Lung (tissue), 12 donors: Measurements from ENCODE around the gene SEMA4D. TPM values are rescaled to one million over a fixed set of nuclear protein-coding genes. Genes with fewer than 3 reads are reported as not detected.

Experiments used
- ATAC-seq: fragments of 200-7000 bp; cut with Tn5 transposase; one replicate; pipeline ENCODE4 v1.9.1; 2020; ENCODE audit warnings: moderate number of reproducible peaks; ENCODE audit not compliant: insufficient read depth, low FRiP score
- DNase-seq, 3 donors: peaks; one replicate each; pipeline ENCODE4 v3.0.0-alpha.2; 2013 to 2017
- H3K27ac ChIP-seq, 2 donors: one replicate each; pipeline ENCODE4 v1.5.1; 2013; ENCODE audit warnings: mild to moderate bottlenecking in 2 of 2, moderate library complexity in 2 of 2, control low read depth in 1 of 2, inconsistent platforms in 1 of 2, low read depth in 1 of 2, low read length in 1 of 2
- H3K27me3 ChIP-seq, 3 donors: one replicate each; pipeline ENCODE4 v1.5.1; 2013; ENCODE audit warnings: low read length in 2 of 3; ENCODE audit not compliant: control insufficient read depth in 3 of 3, insufficient read depth in 3 of 3
- H3K36me3 ChIP-seq, 4 donors: one replicate each; pipeline ENCODE4 v1.5.1; 2013; ENCODE audit warnings: low read length in 4 of 4, mild to moderate bottlenecking in 1 of 4, moderate library complexity in 1 of 4; ENCODE audit not compliant: control insufficient read depth in 4 of 4, insufficient read depth in 4 of 4
- H3K4me1 ChIP-seq, 5 donors: one replicate each; pipeline ENCODE4 v1.5.1; 2013; ENCODE audit warnings: low read length in 5 of 5, mild to moderate bottlenecking in 2 of 5, moderate library complexity in 1 of 5; ENCODE audit not compliant: control insufficient read depth in 5 of 5, insufficient read depth in 5 of 5
- H3K4me3 ChIP-seq: one replicate; pipeline ENCODE4 v1.5.1; 2013; ENCODE audit warnings: mild to moderate bottlenecking, control low read depth, moderate library complexity
- H3K9ac ChIP-seq, 2 donors: one replicate each; pipeline ENCODE4 v1.5.1; 2013; ENCODE audit warnings: low read length in 2 of 2, control low read depth in 1 of 2; ENCODE audit not compliant: insufficient read depth in 1 of 2
- H3K9me3 ChIP-seq, 4 donors: one replicate each; pipeline ENCODE4 v1.5.1; 2013; ENCODE audit warnings: low read length in 3 of 4, mild to moderate bottlenecking in 1 of 4, moderate library complexity in 1 of 4; ENCODE audit not compliant: control insufficient read depth in 4 of 4, insufficient read depth in 3 of 4
- WGBS, 2 donors: extraction: QIAGEN DNeasy Blood & Tissue Kit; methylation state at CpG; one replicate each; pipeline ENCODE4 v1.1.7; 2013; 5-methylcytosine and 5-hydroxymethylcytosine counted together
- polyA plus RNA-seq, 2 donors: library from polyadenylated mRNA; stranded (reverse); fragments of 200-250 nt; gene quantifications; one replicate each; pipeline ENCODE4 v1.2.1, GENCODE V29; 2013
- total RNA-seq, 2 donors: library from RNA; depleted of rRNA in 1 of 2; stranded (reverse); fragments of >200 nt in 1 of 2; gene quantifications; one replicate each; pipeline ENCODE4 v1.2.1, GENCODE V29; 2014 to 2021
- TF ChIP-seq, protein P1 (sequence below): IDR thresholded peaks from 2 replicates; pipeline ENCODE4 v1.5.1; 2012; ENCODE audit warnings: mild to moderate bottlenecking; ENCODE audit errors: control extremely low read depth, extremely low read depth
- donor health status: control.
- donor health status: control.
- donor health status: Bipolar disorder and iron deficiency.
- donor health status: healthy.
- donor health status: DM: yes; HTN: yes; CAD: no.

The SEMA4D gene
- total and polyA plus RNA-seq, 4 donors = 6.7 to 61.5 (median 29.0) TPM

DNA sequence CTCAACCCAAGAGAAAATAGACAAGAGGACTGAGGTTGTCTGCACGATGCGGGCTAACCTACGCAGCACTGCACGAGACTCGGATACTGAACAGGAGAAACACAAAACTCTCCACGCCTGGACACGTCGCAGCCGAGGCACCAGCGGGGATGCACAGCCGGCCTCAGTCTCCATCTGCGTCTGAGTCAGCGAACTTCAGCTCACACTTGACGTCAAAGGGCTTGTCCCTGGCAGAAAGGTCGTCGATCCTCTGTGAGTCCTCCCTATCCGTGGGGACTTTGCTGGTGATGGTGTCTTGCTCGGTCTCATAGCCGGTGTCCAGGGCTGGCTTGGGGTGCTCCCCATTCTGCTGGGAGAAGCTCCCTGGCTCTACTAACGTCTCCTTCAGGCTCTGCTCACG lies 119.4 kb downstream of the SEMA4D start:
- DNase-seq = no peak
- no peak for ATAC-seq
- Histone ChIP-seq H3K27me3 (no peaks in the 10 kb centered on the region), H3K4me1 (peaks cover 0 to 13% (median 0%) of the 10 kb centered on the region in 5 donors), H3K27ac (no peak overlapping the region), H3K4me3 (no peak overlapping the region), H3K9me3 (no peaks in the 10 kb centered on the region), H3K36me3 (peaks cover 0 to 15% (median 4%) of the 10 kb centered on the region in 4 donors), H3K9ac (no peak overlapping the region)
- TF ChIP-seq, protein P1, sequence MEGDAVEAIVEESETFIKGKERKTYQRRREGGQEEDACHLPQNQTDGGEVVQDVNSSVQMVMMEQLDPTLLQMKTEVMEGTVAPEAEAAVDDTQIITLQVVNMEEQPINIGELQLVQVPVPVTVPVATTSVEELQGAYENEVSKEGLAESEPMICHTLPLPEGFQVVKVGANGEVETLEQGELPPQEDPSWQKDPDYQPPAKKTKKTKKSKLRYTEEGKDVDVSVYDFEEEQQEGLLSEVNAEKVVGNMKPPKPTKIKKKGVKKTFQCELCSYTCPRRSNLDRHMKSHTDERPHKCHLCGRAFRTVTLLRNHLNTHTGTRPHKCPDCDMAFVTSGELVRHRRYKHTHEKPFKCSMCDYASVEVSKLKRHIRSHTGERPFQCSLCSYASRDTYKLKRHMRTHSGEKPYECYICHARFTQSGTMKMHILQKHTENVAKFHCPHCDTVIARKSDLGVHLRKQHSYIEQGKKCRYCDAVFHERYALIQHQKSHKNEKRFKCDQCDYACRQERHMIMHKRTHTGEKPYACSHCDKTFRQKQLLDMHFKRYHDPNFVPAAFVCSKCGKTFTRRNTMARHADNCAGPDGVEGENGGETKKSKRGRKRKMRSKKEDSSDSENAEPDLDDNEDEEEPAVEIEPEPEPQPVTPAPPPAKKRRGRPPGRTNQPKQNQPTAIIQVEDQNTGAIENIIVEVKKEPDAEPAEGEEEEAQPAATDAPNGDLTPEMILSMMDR = no peak
- 96 to 98% methylated on average over 21 of the region's 21 CpGs for WGBS, 2 donors

DNA sequence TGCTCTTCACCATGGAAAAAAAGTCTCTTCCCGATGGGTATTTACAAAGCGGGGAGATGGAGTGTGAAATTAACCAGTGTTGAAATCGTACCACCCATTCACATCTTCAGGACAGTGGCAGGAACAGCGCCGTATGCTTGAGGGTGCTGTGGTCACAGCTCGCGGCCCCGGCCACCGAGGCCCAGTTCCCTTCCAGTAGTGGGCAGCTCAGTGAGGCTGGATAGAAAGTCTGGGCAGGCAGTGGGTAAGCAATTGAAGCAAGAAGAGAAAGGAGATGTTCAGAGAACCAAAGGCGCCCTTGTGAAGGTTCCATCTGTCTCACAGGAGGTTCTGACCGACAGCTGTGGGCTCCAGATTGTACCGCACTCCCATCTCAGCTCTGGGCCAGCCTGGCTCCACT lies 120.5 kb downstream of the SEMA4D start:
- H3K9ac ChIP-seq = no peak overlapping the region
- no peaks in the 10 kb centered on the region for H3K27me3 ChIP-seq
- peaks cover 0 to 13% (median 0%) of the 10 kb centered on the region in 5 donors for H3K4me1 ChIP-seq
- H3K27ac ChIP-seq = no peak overlapping the region
- H3K36me3 ChIP-seq = peaks cover 0 to 9% (median 4%) of the 10 kb centered on the region in 4 donors
- no peak for ATAC-seq
- TF ChIP-seq, protein P1 = no peak
- no peak overlapping the region for H3K4me3 ChIP-seq
- 67 to 86% methylated on average over 12 of the region's 12 CpGs for WGBS, 2 donors
- no peaks in the 10 kb centered on the region for H3K9me3 ChIP-seq
- DNase-seq = no peak

DNA sequence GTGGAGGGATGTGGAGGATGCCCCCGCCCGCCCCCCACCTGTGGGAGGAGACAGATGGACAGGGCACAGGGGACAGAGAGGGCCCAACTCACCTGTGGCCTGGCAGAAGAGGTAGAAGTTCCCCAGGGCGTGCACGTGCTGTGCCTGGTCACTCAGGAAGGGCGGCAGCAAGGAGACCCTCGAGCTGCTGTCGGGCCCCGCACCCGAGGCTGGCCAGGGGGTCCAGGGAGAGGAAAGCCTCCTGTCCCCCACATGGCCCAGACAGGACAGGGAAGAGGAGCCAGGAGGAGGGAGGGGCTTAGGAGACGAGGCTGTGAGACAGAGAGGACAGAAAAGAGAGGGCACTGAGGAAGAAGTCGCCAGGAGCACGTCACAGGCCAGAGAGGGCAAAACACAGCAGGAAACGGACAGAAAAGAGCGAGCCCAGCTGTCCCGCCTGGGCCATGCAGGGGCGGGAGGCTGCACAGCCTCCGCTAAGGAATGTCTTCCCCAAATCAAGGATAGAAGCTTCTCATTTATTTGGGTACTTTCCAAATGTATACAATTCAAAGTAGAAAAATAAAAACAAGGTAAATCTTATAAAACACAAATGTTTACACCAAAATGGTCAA lies 121.1 kb downstream of the SEMA4D start:
- no peak overlapping the region for H3K9ac ChIP-seq
- H3K27me3 ChIP-seq = no peaks in the 10 kb centered on the region
- 86 to 90% methylated on average over 17 of the region's 17 CpGs for whole genome bisulfite sequencing, 2 donors
- no peak for ATAC-seq
- H3K4me1 ChIP-seq = peaks cover 0 to 13% (median 0%) of the 10 kb centered on the region in 5 donors
- H3K9me3 ChIP-seq = no peaks in the 10 kb centered on the region
- DNase-seq = peak; percentile 38 to 53 (median 42)
- TF ChIP-seq, protein P1 = no peak
- peaks cover 0 to 7% (median 4%) of the 10 kb centered on the region in 4 donors for H3K36me3 ChIP-seq
- H3K4me3 ChIP-seq = no peak overlapping the region
- H3K27ac ChIP-seq = no peak overlapping the region

DNA sequence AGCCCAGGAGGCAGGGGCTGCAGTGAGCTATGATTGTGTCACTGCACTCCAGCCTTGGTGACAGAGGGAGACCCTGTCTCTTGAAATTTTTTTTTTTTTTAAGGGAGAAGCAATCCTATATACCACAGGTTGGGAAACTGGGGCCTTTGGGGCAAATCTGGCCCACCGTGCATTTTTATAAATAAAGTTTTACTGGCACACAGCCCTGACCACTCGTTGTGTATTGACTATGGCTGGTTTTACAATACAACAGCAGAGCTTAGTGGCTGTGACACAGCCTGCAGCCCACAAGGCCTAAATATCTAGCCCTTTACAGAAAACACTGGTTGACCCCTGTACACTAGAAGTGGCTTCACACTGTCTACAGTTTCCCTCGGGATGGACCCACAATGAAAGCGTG lies 121.6 kb downstream of the SEMA4D start:
- Histone ChIP-seq H3K9ac (no peak overlapping the region), H3K4me1 (peaks cover 0 to 13% (median 0%) of the 10 kb centered on the region in 5 donors), H3K4me3 (no peak overlapping the region), H3K27ac (no peak overlapping the region), H3K27me3 (no peaks in the 10 kb centered on the region), H3K36me3 (peaks cover 0 to 7% (median 4%) of the 10 kb centered on the region in 4 donors), H3K9me3 (no peaks in the 10 kb centered on the region)
- WGBS, 2 donors = 90 to 92% methylated on average over 4 of the region's 4 CpGs
- TF ChIP-seq, protein P1 = no peak
- ATAC-seq = no peak
- no peak for DNase-seq
